Neuronal stem cell (in vitro differentiated cells): Measurements from ENCODE around the gene TSEN54.

ENCODE experiments used
- DNase-seq: peaks from one replicate; pipeline ENCODE4 v3.0.0-alpha.2; 2013; ENCODE audit warnings: low spot score
- H2AFZ ChIP-seq: one replicate; pipeline ENCODE4 v1.6.1; 2013; ENCODE audit warnings: mild to moderate bottlenecking, low read length, inconsistent platforms
- H2AK5ac ChIP-seq: 2 replicates; pipeline ENCODE4 v1.6.1; 2013; ENCODE audit warnings: low read depth, mild to moderate bottlenecking, inconsistent platforms, low read length, moderate library complexity, mixed read lengths
- H2BK120ac ChIP-seq: 2 replicates; pipeline ENCODE4 v1.6.1; 2013; ENCODE audit warnings: low read depth, mild to moderate bottlenecking, inconsistent platforms, low read length, moderate library complexity, mixed read lengths
- H2BK12ac ChIP-seq: one replicate; pipeline ENCODE4 v1.6.1; 2013; ENCODE audit warnings: low read length, inconsistent platforms
- H2BK15ac ChIP-seq: 2 replicates; pipeline ENCODE4 v1.6.1; 2013; ENCODE audit warnings: mild to moderate bottlenecking, low read length, inconsistent platforms, mixed read lengths
- H2BK5ac ChIP-seq: one replicate; pipeline ENCODE4 v1.6.1; 2013; ENCODE audit warnings: inconsistent platforms, mild to moderate bottlenecking, low read length, moderate library complexity
- H3K14ac ChIP-seq: one replicate; pipeline ENCODE4 v1.6.1; 2013; ENCODE audit warnings: low read length, inconsistent platforms
- H3K18ac ChIP-seq: 2 replicates; pipeline ENCODE4 v1.6.1; 2013; ENCODE audit warnings: low read length, inconsistent platforms
- H3K23ac ChIP-seq: 2 replicates; pipeline ENCODE4 v1.6.1; 2013; ENCODE audit warnings: low read depth, mild to moderate bottlenecking, mixed read lengths, low read length, inconsistent platforms; ENCODE audit not compliant: poor library complexity
- H3K27ac ChIP-seq: replicated peaks from 3 replicates; pipeline ENCODE4 v1.5.1; 2013; ENCODE audit warnings: low read length, inconsistent platforms
- H3K27me3 ChIP-seq, 3 experiments: 2 replicates each; pipeline ENCODE4 v1.6.1; 2013; ENCODE audit warnings: low read length in 3 of 3, mild to moderate bottlenecking in 2 of 3, inconsistent platforms in 1 of 3, low read depth in 1 of 3, mixed read lengths in 1 of 3, moderate library complexity in 1 of 3; ENCODE audit not compliant: control insufficient read depth in 3 of 3, insufficient read depth in 3 of 3
- H3K36me3 ChIP-seq, 2 donors: replicated peaks in 1 of 2; 2 replicates each; pipeline ENCODE4 v1.6.1; 2013; ENCODE audit warnings: low read length in 2 of 2; ENCODE audit not compliant: control insufficient read depth in 2 of 2, insufficient read depth in 2 of 2
- H3K4ac ChIP-seq: 2 replicates; pipeline ENCODE4 v1.6.1; 2013; ENCODE audit warnings: inconsistent platforms, mild to moderate bottlenecking, low read length, moderate library complexity
- H3K4me1 ChIP-seq, 2 donors: 1 replicate in 1 of 2; 2 replicates in 1 of 2; pipeline ENCODE4 v1.6.1; 2013; ENCODE audit warnings: low read length in 2 of 2, low read depth in 1 of 2; ENCODE audit not compliant: control insufficient read depth in 2 of 2, insufficient read depth in 1 of 2
- H3K4me2 ChIP-seq: one replicate; pipeline ENCODE4 v1.6.1; 2013; ENCODE audit warnings: mild to moderate bottlenecking, low read length, inconsistent platforms; ENCODE audit not compliant: insufficient read depth, poor library complexity, severe bottlenecking
- H3K4me3 ChIP-seq, 2 donors: 2 replicates each; pipeline ENCODE4 v1.5.1; 2013; ENCODE audit warnings: low read length in 2 of 2, mild to moderate bottlenecking in 2 of 2, inconsistent platforms in 1 of 2, moderate library complexity in 1 of 2
- H3K79me1 ChIP-seq: one replicate; pipeline ENCODE4 v1.6.1; 2013; ENCODE audit warnings: low read depth, mild to moderate bottlenecking, inconsistent platforms, low read length, moderate library complexity
- H3K9ac ChIP-seq: one replicate; pipeline ENCODE4 v1.6.1; 2013; ENCODE audit warnings: mild to moderate bottlenecking, low read depth, low read length, inconsistent platforms; ENCODE audit not compliant: poor library complexity
- H3K9me3 ChIP-seq, 2 donors: replicated peaks in 1 of 2; 2 replicates each; pipeline versions ENCODE3 to v1.6.1; 2013; ENCODE audit warnings: low read length in 2 of 2, mild to moderate bottlenecking in 2 of 2, inconsistent platforms in 1 of 2, low read depth in 1 of 2, mixed read lengths in 1 of 2, moderate library complexity in 1 of 2; ENCODE audit not compliant: control insufficient read depth in 2 of 2, insufficient read depth in 1 of 2
- H4K8ac ChIP-seq: one replicate; pipeline ENCODE4 v1.6.1; 2013; ENCODE audit warnings: low read depth, mild to moderate bottlenecking, inconsistent platforms, low read length, moderate library complexity
- H4K91ac ChIP-seq: one replicate; pipeline ENCODE4 v1.6.1; 2013; ENCODE audit warnings: low read length, low read depth, mild to moderate bottlenecking, inconsistent platforms; ENCODE audit not compliant: poor library complexity
- WGBS, 2 donors: extraction: QIAGEN DNeasy Blood & Tissue Kit; methylation state at CpG; one replicate each; pipeline ENCODE4 v1.1.7; 2013; ENCODE audit warnings: missing lambda C conversion rate in 2 of 2, mixed read lengths in 1 of 2; ENCODE audit not compliant: insufficient read length in 2 of 2, insufficient replicate concordance in 1 of 2; ENCODE audit errors: extremely low coverage in 2 of 2; 5-methylcytosine and 5-hydroxymethylcytosine counted together

The TSEN54 gene

DNA sequence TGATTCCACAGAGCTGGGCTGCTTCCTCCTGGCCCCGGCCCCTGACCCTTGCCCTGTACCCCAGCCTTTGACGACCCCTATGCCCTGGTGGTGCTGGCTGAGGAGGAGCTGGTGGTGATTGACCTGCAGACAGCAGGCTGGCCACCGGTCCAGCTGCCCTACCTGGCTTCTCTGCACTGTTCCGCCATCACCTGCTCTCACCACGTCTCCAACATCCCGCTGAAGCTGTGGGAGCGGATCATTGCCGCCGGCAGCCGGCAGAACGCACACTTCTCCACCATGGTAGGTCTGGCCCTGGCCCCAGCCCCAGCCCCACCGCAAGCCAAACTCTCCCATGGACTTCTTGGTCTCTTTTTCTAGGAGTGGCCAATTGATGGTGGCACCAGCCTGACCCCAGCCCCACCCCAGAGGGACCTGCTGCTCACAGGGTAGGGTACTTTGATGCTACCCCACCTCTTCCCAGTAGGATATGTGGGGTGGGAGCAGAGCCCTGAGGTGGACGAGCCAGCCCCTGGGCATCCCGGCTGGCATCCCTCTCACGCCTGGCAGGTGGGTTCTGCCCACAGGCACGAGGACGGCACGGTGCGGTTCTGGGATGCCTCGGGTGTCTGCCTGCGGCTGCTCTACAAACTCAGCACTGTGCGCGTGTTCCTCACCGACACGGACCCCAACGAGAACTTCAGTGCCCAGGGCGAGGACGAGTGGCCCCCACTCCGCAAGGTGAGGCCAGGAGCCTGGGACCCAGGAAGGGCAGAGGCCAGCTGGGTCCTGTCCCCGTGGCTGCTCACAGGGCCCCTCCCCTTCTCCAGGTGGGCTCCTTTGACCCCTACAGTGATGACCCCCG lies 52.3 kb downstream of the TSEN54 start:
- Histone ChIP-seq H3K23ac (peak overlapping the region; percentile 31), H3K36me3 (peaks cover 0 to 6% of the 10 kb centered on the region in 2 donors), H2BK12ac (no peak overlapping the region), H3K9ac (no peak overlapping the region), H4K8ac (no peak overlapping the region), H2AFZ (no peak overlapping the region), H3K79me1 (peaks cover 3% of the 10 kb centered on the region), H2BK120ac (no peak overlapping the region), H3K14ac (no peak overlapping the region), H2AK5ac (peak overlapping the region; percentile 56), H2BK5ac (no peak overlapping the region), H3K27ac (no peak overlapping the region), H3K4ac (no peak overlapping the region), H3K4me2 (no peak overlapping the region), H4K91ac (no peak overlapping the region), H3K27me3 (peaks cover 0 to 26% (median 0%) of the 10 kb centered on the region in 3 experiments), H2BK15ac (no peak overlapping the region), H3K4me1 (peaks cover 0 to 15% of the 10 kb centered on the region in 2 donors), H3K18ac (peak overlapping the region; percentile 17), H3K4me3 (peak overlapping the region in 1 of 2 donors; percentile 39), H3K9me3 (no peaks in the 10 kb centered on the region)
- no peak for DNase-seq
- WGBS, 2 donors = no CpG with 5 or more reads among the region's 31 CpGs

DNA sequence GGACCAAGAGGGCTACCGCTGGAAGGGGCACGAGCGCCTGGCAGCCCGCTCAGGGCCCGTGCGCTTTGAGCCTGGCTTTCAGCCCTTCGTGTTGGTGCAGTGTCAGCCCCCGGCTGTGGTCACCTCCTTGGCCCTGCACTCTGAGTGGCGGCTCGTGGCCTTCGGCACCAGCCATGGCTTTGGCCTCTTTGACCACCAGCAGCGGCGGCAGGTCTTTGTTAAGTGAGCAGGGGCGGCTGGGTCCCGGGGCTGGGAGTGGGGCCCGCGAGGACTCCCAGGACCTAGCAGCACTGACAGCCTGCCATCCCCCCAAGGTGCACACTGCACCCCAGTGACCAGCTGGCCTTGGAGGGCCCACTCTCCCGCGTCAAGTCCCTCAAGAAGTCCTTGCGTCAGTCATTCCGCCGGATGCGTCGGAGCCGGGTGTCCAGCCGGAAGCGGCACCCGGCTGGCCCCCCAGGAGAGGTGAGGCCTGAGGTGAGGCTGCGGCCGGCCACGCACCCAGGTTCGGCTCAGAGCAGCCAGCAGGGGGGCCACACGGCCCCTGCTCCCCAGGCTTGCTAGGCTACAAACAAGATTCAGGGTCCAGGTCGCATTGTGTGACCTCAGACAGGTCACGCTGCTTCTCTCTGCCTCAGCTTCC lies 53.8 kb downstream of the TSEN54 start:
- no peaks in the 10 kb centered on the region for H3K9me3 ChIP-seq
- H4K91ac ChIP-seq = no peak overlapping the region
- peak overlapping the region; percentile 90 for H2AFZ ChIP-seq
- H3K9ac ChIP-seq = peak overlapping the region; percentile 70
- H3K14ac ChIP-seq = no peak overlapping the region
- no peak overlapping the region for H3K23ac ChIP-seq
- H3K27ac ChIP-seq = no peak overlapping the region
- peaks cover 0 to 15% of the 10 kb centered on the region in 2 donors for H3K4me1 ChIP-seq
- peak overlapping the region; percentile 35 for H3K18ac ChIP-seq
- no peak overlapping the region for H3K4me3 ChIP-seq
- peaks cover 0 to 5% of the 10 kb centered on the region in 2 donors for H3K36me3 ChIP-seq
- no CpG with 5 or more reads among the region's 35 CpGs for WGBS, 2 donors
- H2BK12ac ChIP-seq = no peak overlapping the region
- no peak overlapping the region for H2AK5ac ChIP-seq
- H2BK120ac ChIP-seq = no peak overlapping the region
- H2BK15ac ChIP-seq = no peak overlapping the region
- H3K27me3 ChIP-seq = peaks cover 0 to 12% (median 0%) of the 10 kb centered on the region in 3 experiments
- peaks cover 6% of the 10 kb centered on the region for H3K79me1 ChIP-seq
- DNase-seq = no peak
- H2BK5ac ChIP-seq = no peak overlapping the region
- no peak overlapping the region for H4K8ac ChIP-seq
- H3K4ac ChIP-seq = no peak overlapping the region
- H3K4me2 ChIP-seq = no peak overlapping the region

DNA sequence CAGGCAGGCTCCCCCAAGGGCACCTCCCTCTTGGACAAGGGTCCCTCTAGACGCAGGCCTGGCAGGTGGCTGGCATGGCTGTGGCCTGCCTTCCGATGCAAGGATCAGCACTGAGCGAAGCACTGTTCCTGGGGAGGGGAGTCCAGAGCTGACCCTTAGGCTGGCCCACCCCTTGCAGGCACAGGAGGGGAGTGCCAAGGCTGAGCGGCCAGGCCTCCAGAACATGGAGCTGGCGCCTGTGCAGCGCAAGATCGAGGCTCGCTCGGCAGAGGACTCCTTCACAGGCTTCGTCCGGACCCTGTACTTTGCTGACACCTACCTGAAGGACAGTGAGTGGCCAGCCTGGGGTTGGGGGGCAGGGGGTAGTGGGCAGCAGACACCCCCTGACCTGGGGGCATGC lies 54.4 kb downstream of the TSEN54 start:
- no peak overlapping the region for H3K18ac ChIP-seq
- H2BK15ac ChIP-seq = no peak overlapping the region
- peak overlapping the region; percentile 90 for H2AFZ ChIP-seq
- peaks cover 0 to 15% of the 10 kb centered on the region in 2 donors for H3K4me1 ChIP-seq
- no peak overlapping the region for H2BK120ac ChIP-seq
- no peak overlapping the region for H4K8ac ChIP-seq
- no peak overlapping the region for H3K27ac ChIP-seq
- H2BK12ac ChIP-seq = no peak overlapping the region
- DNase-seq = no peak
- H2AK5ac ChIP-seq = no peak overlapping the region
- no peak overlapping the region for H3K4me3 ChIP-seq
- peaks cover 0 to 7% of the 10 kb centered on the region in 2 donors for H3K36me3 ChIP-seq
- no peak overlapping the region for H3K23ac ChIP-seq
- peak overlapping the region; percentile 23 for H3K4ac ChIP-seq
- H2BK5ac ChIP-seq = no peak overlapping the region
- H3K79me1 ChIP-seq = peaks cover 3% of the 10 kb centered on the region
- no peak overlapping the region for H4K91ac ChIP-seq
- no peaks in the 10 kb centered on the region for H3K9me3 ChIP-seq
- no CpG with 5 or more reads among the region's 11 CpGs for WGBS, 2 donors
- no peak overlapping the region for H3K14ac ChIP-seq
- peaks cover 0 to 13% (median 0%) of the 10 kb centered on the region in 3 experiments for H3K27me3 ChIP-seq
- H3K4me2 ChIP-seq = no peak overlapping the region
- no peak overlapping the region for H3K9ac ChIP-seq
